GM10248 (cell line): Measurements from ENCODE around the gene MYO3A.

ENCODE experiments used
- CTCF ChIA-PET: fragments of 300-600 bp; sonication (Branson Sonifier 250); formaldehyde crosslinking; extraction: SDS; loops from one replicate; lab custom pipeline; 2021; ENCODE audit warnings: antibody characterized with exemption; lab: Yijun Ruan, JAX
- POLR2A ChIA-PET: fragments of 350-650 bp; sonication (Branson Sonifier 250); formaldehyde crosslinking; extraction: SDS; loops from one replicate; lab custom pipeline; 2020; ENCODE audit warnings: antibody characterized with exemption; lab: Yijun Ruan, JAX
- DNase-seq: peaks from one replicate; pipeline ENCODE4 v3.0.0; 2012; ENCODE audit errors: extremely low spot score
- TF ChIP-seq, protein P1 (sequence below): IDR thresholded peaks from 2 replicates; pipeline ENCODE4 v1.5.1; 2012; ENCODE audit warnings: mild to moderate bottlenecking, low read depth; ENCODE audit errors: extremely low read depth, missing control alignments, control extremely low read depth

The MYO3A gene

GRCh38 chr10:25899304-25899703, 34.7 kb upstream of the MYO3A start:
- TF ChIP-seq, protein P1, sequence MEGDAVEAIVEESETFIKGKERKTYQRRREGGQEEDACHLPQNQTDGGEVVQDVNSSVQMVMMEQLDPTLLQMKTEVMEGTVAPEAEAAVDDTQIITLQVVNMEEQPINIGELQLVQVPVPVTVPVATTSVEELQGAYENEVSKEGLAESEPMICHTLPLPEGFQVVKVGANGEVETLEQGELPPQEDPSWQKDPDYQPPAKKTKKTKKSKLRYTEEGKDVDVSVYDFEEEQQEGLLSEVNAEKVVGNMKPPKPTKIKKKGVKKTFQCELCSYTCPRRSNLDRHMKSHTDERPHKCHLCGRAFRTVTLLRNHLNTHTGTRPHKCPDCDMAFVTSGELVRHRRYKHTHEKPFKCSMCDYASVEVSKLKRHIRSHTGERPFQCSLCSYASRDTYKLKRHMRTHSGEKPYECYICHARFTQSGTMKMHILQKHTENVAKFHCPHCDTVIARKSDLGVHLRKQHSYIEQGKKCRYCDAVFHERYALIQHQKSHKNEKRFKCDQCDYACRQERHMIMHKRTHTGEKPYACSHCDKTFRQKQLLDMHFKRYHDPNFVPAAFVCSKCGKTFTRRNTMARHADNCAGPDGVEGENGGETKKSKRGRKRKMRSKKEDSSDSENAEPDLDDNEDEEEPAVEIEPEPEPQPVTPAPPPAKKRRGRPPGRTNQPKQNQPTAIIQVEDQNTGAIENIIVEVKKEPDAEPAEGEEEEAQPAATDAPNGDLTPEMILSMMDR = no peak
- ChIA-PET CTCF (no interaction called here), POLR2A (no interaction called here)
- DNase-seq = no peak

GRCh38 chr10:25901199-25901598, 32.8 kb upstream of the MYO3A start:
- DNase-seq = no peak
- ChIA-PET POLR2A (no interaction called here), CTCF (interaction anchor here (2.7 kb wide), 1 partner anchor 26 kb away, joined by 9 read pairs; no protein-coding TSS in a partner anchor)
- TF ChIP-seq, protein P1 = no peak

- ChIA-PET CTCF (interaction anchor here (2.7 kb wide), 1 partner anchor 26 kb away, joined by 9 read pairs; no protein-coding TSS in a partner anchor), POLR2A (no interaction called here)
Observed at GRCh38 chr10:25902002-25902401, 32.0 kb upstream of the MYO3A start.

DNA sequence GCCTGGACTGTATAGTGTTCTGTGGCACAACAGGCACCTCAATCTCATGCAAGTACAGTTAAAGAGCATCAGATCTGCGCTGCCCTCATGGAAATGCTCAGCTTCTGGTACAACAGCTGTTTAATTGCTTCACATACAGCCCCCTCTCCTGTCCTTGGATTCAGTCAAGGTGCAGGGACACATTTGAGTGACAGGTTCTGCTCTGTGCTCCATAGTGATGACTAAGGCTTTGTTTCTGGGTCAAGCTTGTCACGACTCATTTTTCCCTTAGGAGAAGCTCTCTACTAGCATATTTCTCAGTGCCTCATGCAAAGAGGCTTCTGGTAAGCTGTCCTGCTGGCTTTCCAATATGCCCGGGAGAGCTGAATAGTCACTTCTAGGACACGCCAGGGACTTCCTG, 26.8 kb upstream of the MYO3A start:
- ChIA-PET POLR2A (no interaction called here), CTCF (interaction anchor here (0.9 kb wide), 1 partner anchor 42 kb away, joined by 3 read pairs; no protein-coding TSS in a partner anchor)
- no peak for DNase-seq
- TF ChIP-seq, protein P1 = no peak

More at GRCh38 chr10:25902002-25902401, 32.0 kb upstream of the MYO3A start:
- TF ChIP-seq, protein P1 = no peak
- no peak for DNase-seq

GRCh38 chr10:25912866-25913265, 21.2 kb upstream of the MYO3A start:
- TF ChIP-seq, protein P1 = no peak
- DNase-seq = no peak
- ChIA-PET CTCF (interaction anchor here (1.7 kb wide), 1 partner anchor 14 kb away, joined by 5 read pairs; no protein-coding TSS in a partner anchor), POLR2A (no interaction called here)

DNA sequence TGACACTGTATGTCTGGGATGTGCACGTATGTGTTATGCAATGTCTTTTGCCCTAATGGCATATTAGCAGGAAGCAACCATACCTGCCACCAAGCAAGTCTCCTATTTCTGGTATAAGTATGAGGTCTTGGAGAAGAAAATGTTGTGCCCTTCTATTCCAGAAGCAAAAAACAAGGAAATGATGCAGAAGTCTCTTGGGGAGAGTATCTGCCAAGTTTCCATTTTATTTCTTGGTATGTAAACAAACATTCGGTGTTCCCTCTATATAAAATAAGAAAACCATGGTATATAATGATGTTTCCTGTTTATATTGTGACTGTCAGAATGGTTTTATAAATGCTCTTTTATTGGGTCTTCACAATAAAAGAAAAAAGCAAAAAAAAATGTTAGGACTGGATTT, 19.3 kb upstream of the MYO3A start:
- TF ChIP-seq, protein P1 = no peak
- ChIA-PET POLR2A (no interaction called here), CTCF (no interaction called here)
- no peak for DNase-seq
